Stimulated activated CD4-positive, alpha-beta T cell treated with anti-CD3 and anti-CD28 coated beads, Interleukin-1b, Interleukin-23, amount 100 ng/mL, for 1 hour (primary cell): Measurements from ENCODE around the gene ACTR8.

Experiments used
- DNase-seq, 2 donors: peaks; one replicate each; pipeline ENCODE4 v3.0.0-alpha.2; 2020; ENCODE audit warnings: low read depth in 2 of 2

ACTR8 gene

GRCh38 chr3:53835257-53835656, 46.7 kb downstream of the ACTR8 start:
- DNase-seq: no peak

DNA sequence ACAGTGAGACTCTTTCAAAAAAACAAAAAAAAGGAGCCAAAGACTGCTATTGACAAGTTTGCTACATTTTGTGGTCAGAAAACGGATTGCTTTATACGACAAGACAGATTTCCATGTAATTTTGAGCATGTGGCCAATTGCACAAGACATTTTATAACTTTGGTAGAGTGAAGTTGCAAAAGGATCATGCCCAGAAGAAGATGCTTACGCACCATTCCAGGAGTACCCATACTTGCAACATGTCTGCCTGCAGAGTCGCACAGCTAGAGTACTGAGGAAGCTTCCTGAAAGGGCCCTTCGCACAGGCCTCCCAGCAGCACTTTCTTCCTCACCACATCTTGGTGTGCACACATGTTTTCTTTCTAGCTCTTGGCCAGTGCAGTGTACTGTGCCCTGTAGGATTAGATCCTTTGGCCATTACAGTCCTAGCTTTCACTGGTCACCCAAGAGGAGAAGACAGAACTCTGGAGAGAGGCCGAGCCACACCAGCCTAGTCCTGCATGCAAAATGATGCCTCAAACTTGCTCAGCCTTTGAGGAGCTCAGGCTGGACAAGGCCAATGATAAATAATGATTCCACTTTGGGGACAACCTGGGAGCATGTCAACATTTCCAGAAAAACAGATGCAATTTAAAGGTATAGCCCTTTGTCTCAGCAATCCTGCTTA, 47.4 kb downstream of the ACTR8 start:
- DNase-seq: no peak

DNA sequence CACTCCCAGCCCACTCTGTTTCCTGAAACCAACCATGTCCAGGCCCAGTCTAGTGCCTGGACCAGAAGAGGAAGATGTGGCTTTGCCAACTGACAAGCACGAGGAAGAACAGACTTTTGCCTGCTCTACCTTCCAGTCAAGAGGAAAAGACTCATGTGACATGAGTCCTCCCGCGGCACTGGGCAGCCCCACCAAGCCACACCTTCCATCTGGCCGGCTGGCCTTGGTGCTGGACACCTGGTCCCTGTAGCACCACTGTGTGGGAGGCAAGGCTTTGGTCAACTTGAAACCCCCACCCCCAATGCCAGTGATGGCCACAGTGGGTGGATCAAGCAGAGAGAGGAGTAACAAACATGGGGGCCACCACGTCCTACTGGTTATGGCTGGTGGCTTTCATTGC, 48.3 kb downstream of the ACTR8 start:
- DNase-seq: no peak

DNA sequence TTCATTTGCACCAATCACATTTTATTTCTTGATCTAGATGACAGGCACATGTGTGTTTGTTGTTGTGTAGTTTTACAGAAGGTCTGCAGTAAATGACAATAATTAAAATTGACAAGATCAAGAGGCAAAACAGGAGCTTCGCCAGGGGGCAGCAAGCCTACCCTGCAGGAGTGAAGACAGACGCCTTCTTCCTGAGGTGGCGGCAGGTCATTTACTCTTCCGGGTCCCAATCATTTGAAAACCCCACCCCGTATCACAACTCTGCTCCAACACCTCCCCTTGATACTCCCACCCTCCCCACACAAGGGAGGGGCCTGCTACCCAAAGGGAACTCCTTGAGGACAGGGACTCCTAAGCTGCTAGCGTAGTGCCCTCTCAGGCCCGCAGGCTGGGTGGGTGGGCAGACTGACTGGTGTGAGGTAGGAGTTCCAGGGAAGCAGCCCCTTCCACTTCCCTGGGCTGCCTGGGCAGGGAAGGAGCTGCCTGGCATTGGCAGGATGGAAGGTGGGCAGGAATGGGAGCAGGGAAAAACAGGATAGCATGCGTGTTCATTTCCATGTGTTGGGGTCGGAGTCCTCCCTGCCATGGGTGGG, 48.8 kb downstream of the ACTR8 start:
- DNase-seq: no peak

DNA sequence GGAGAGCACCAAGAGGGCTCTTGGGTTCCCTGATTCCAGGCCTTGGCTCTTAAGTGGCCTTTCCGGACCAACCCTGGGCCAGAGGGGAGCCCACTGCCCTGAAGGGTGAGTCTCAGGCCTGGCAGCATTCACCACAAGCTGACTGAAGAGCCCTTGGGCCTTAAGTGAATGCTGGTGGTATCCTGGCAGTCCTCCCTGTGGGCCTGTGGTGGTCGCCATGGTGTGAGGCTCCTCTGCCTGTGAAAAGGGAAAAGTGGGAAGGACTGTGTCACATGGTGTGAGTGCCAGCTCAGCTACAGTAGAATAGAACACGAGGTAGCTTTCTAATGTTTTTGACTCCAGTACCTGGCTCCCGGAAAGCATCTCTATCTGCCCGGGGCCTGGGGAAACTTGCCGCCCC, 51.0 kb downstream of the ACTR8 start:
- DNase-seq: no peak

DNA sequence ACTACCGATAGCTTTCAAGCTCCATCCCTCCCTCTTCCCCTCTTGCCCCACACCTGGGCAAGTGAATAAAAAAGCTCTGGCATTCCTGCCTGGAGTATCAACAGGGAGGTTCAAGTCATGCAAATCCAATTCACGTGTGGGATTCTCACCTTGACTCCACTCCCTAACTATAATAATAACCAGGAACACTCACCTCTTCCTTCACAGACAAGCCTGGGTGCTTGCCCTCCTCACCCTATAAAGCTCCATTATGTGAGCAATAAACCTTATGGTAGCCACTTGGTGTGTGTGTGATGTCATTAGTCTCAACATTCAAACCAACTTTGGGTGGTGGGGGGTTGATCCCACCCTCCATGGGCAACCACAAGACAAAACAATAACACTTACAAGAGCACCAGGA, 52.3 kb downstream of the ACTR8 start:
- no peak for DNase-seq

DNA sequence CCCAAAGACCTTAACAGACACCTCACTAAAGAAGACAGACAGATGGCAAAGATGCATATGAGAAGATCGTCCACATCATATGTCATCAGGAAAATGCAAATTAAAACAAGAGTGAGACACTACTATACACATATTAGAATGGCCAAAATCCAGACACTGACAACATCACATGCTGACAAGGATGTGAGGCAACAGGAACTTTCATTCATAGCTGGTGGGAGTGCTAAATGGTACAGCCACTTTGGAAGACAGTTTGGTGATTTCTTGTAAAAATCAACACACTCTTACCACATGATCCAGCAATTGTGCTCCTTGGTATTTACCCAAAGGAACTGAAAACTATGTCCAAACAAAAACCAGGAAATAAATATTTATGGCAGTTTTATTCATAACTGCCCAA, 53.4 kb downstream of the ACTR8 start:
- DNase-seq: no peak

DNA sequence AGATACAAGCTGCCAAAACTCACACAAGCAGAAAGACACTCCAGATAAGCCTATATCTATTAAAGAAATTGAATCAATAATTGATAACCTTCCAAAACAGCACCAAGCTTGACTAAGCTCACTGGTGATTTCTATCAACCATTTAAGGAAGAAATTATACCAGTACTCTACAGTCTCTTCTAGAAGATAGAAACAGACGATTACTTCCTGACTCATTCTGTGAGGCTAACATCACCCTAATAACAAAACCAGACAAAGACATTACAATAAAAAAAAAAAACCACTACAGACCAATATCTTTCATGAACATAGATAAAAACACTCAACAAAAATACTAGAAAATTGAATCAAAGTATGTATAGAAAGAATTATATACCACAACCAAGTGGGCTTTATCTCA, 55.9 kb downstream of the ACTR8 start:
- no peak for DNase-seq

DNA sequence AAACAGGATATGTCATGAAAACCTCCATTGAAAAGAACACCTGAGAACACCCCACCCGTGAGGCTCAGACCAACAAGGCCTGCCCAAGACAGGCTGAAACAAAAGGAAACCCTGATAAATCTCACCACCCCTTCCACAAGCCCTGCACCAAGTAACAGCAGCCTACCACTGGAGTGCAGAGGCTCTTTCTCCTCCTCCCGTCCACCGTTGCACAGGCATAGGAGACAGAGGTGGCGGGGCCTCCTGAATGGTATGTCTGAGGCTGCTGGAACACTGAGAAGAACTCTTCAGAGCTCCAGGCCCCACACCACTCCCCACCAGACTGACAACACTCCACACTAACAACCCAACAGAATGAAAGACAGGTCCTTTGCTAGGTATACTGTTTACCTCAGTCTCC, 57.2 kb downstream of the ACTR8 start:
- no peak for DNase-seq

- DNase-seq: no peak
Observed at GRCh38 chr3:53823956-53824657, 57.8 kb downstream of the ACTR8 start.

DNA sequence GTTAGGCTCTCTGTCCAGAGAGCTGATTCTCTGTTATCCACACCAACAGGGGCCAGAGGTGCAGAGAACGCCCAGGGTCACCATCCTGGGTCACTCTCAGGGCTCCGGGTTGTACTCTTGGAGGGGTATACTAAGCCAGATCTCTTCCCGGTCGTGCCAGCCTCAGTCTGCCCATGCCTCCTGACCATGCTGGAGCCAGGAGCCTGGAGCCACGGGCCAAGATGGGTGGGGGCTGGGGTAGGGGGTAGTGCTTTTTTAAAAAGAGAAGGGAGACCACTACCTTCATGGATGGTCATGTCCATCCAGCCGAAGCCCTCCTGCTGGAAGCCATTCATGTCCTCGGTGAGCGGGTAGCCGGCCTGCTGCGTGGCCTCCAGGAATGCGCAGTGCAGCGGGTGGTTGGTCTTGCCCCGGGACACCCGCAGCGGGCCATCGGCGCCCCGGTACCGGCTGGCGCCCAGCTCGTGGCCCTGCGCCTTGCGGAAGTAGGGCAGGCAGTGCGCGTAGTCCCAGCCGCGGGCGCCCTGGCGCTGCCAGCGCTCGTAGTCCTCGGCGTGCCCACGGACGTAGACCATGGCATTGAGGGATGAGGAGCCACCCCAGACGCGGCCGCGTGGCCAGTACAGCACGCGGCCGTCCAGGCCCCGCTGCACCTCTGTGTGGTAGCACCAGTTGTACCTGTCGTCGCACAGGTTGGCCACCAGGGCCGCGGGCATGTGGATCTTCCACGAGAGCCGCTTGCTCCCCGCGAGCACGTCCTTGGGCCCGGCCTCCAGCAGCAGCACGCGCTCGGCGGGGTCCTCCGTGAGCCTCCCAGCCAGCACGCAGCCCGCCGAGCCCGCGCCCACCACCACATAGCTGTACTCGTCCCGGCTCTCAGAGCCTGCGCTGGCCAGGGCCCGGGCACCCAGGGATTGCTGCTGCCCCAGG, 58.7 kb downstream of the ACTR8 start:
- no peak for DNase-seq

GRCh38 chr3:53822331-53822741, 59.6 kb downstream of the ACTR8 start:
- DNase-seq: no peak

DNA sequence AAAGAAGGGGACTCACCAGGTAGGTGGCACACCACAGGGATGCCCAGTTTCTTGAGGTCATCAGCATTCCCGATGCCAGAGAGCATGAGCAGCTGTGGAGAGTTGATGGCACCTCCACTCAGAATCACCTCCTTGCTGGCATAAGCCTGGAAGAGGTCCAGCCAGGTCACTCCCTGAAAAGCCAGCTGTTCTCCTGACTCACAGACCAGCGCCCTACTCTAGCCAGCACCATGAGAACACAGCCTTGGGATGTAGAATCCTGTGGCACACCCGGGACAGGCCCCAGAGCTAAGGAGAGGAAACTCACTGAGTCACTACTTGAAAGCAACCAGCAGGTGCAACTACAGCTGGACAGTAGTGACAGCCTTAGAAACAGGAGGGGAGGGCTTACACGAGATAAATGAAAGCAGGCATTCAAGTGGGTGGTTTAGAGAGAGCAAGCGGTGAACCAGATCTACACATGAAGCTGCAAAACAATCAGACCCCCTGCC, 60.3 kb downstream of the ACTR8 start:
- no peak for DNase-seq

DNA sequence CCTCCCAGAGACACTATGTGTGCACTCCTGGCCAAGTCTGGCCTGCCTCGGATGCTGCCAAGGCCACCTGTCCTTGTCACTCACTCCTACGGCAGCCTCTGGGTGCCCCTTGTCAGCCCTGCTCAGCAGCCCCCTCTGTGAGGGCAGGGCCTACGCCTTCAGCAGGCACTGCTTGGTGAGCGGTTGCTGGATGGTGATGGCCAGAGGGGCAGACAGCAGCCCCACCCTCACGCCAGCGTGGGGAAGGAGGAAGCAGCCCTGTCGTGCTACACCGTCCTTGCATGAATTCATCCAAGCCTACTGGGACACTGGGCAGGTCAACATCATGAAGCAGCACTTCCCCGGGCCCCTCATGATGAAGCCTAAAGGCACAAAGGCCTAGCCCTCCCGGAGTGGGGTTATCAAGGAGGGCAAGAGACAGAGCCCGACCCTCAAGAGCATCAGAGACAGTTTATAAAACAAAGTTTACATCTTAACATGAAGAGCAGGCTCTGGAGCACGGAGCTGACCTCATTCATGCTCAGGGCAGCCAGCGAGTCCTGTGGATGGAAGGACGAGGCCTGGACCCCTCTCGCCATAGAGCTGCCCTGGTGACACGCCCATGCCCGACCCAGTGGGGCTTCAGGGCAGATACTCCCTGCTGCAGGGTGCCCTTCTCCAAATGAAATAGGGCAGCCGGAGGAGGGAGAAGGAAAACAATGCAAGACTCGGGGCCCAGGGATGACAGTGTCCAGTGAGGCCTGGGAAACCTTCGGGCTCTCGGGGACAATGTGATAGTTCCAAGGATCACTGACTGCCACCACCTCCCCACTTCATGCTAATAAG, 61.0 kb downstream of the ACTR8 start:
- DNase-seq: no peak

DNA sequence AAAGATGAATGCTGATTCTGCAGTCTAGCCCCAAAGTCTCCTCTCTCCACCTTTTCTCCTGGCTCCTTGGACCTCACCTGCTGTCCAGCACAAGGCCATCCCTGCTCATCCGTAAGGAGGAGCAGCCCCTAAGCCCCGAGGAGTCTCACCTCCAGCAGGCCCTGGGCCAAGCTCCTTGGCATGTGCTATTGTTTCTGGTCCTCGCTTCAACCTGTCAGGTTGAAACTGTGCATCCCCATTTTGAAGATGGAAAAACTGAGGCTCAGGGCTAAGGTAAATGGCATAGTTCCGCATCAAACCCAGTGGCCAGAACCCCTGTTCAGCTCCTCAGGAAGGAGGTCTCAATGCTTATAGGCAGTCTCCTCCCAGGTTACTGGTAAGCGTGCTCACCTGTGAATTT, 61.9 kb downstream of the ACTR8 start:
- DNase-seq: no peak

DNA sequence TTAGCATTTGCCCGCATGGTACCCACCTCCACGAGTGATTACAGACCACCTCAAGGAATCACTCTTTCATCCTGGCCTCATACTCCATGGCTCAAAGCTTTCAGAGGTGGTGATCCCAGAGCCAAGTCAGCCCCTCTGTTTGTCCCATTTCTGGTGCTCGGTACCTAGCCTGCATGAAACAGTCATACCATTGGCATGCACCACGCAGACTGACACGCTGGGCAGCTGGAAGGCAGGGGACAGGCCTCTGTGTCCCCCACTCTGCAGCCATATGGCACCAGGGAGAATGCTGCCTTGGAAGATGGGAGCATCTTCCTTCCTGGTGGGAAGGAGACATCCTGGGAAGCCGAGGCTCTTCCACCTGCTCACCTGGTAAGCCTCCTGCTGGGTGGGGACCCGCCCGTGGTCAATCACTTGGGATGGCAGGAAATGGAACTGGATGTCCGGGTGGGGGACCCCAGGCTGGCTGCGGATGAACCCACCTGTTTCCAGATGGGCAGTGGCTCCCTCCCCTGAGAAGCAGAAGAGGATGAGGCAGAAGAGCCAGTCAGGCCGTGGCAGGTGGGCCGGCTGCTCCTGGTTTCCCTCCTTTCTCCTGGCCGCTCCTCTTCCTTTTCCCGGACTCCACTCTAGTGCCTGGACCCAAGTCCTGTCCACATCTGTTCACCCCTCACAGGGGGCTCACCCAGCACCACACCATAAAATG, 62.6 kb downstream of the ACTR8 start:
- DNase-seq: no peak

DNA sequence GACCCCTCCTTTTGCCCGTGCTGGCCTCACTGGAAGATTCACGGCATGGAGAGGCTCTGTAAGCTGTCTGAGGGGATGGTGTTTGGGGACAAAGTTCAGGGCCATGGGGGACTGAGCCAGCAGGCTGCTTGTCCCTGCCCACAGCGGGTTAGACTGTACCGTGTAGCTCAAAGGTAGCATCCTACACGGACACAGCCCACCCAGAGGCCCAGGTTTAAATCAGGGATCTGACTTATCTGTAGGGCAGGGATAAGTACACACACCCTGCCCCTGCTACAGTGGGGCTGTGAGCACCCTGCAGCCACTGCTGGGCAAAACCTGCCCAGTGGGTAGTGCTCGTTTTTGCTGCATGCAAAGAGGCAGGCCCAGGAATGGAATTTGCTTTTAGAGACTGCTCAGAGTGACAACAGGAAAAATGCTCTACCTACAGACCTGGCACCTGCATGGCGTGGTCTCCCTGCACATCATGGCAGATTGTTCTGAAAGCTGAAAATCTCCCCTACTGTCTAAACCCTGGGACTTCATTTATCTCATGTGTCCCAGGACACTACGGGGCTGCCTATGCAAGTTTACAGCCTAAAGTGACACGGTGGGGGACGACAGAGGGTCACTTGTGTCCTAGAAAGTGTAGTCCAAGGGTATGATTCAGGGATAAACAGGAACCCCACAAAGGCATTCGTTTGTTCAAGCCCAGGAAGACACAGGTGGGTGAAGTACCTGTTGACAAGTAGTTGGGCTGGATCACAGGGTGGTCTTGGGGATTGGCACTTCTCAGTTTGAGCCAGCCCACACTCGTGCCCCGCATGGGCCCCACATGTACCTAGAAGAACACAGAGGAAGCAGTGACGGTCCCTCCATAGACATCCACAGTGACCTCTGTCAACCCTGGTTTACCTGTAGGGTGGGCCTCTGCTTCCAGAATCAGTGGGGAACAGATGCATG, 63.5 kb downstream of the ACTR8 start:
- DNase-seq: no peak

- DNase-seq: no peak
Observed at GRCh38 chr3:53817809-53818208, 64.1 kb downstream of the ACTR8 start.

- DNase-seq: no peak
Observed at GRCh38 chr3:53817211-53817610, 64.7 kb downstream of the ACTR8 start.
